Vagina (tissue), 2 donors: Measurements from ENCODE around the gene KLHL29. TPM values are rescaled to one million over a fixed set of nuclear protein-coding genes. Genes with fewer than 3 reads are reported as not detected.

Source experiments
- DNase-seq, 2 donors: peaks; one replicate each; pipeline ENCODE4 v3.0.0-alpha.2; 2017; ENCODE audit errors: extremely low spot score in 2 of 2
- H3K27ac ChIP-seq: fragments of 200-600 bp; sonication (generic); one replicate; pipeline ENCODE4 v1.5.1; 2019
- H3K27me3 ChIP-seq: fragments of 200-600 bp; sonication (generic); one replicate; pipeline ENCODE4 v1.5.1; 2019
- H3K36me3 ChIP-seq, 2 donors: fragments of 200-600 bp; sonication (generic); one replicate each; pipeline ENCODE4 v1.5.1; 2017 to 2019
- H3K4me1 ChIP-seq: fragments of 200-600 bp; sonication (generic); one replicate; pipeline ENCODE4 v1.5.1; 2019
- H3K4me3 ChIP-seq, 2 donors: fragments of 200-600 bp; sonication (generic); 1 replicate in 1 of 2; 2 replicates in 1 of 2; pipeline ENCODE4 v1.5.1; 2016 to 2019
- H3K9me3 ChIP-seq: fragments of 200-600 bp; sonication (generic); one replicate; pipeline ENCODE4 v1.5.1; 2019
- CTCF ChIP-seq, 3 experiments: fragments of 450-650 bp in 2 of 3; fragments of 200-600 bp in 1 of 3; sonication (generic) in 1 of 3; IDR thresholded peaks; one replicate each; pipeline ENCODE4 v1.5.1; 2017 to 2019; ENCODE audit warnings: antibody characterized with exemption in 3 of 3, mild to moderate bottlenecking in 2 of 3, moderate library complexity in 2 of 3
- POLR2A ChIP-seq, 2 donors: fragments of 450-650 bp; IDR thresholded peaks; one replicate each; pipeline ENCODE4 v1.6.1; 2017; ENCODE audit warnings: antibody characterized with exemption in 2 of 2, mild to moderate bottlenecking in 2 of 2, moderate library complexity in 2 of 2
- POLR2AphosphoS5 ChIP-seq, 2 donors: sonication (generic); formaldehyde crosslinking; IDR thresholded peaks; one replicate each; pipeline ENCODE4 v1.9.0; 2017; ENCODE audit warnings: antibody characterized with exemption in 2 of 2, mild to moderate bottlenecking in 2 of 2, low read depth in 1 of 2; ENCODE audit not compliant: insufficient read depth in 1 of 2
- intact Hi-C: fragments of 100-400 bp; cut with DNase I; formaldehyde crosslinking; loops from one replicate; pipeline ENCODE4 v1.15.1; 2023
- total RNA-seq: library from RNA; depleted of rRNA; stranded (reverse); fragments of >200 nt; gene quantifications from one replicate; pipeline ENCODE4 v1.2.3, GENCODE V29; 2016

KLHL29 gene
- total RNA-seq, 1 donor from 2014 or later = 19.4 TPM

GRCh38 chr2:23622966-23623675 lies 238.1 kb downstream of the KLHL29 start:
- no peak for DNase-seq
- H3K27me3 ChIP-seq = no peaks in the 10 kb centered on the region
- H3K9me3 ChIP-seq = no peaks in the 10 kb centered on the region
- H3K4me1 ChIP-seq = peaks cover 39% of the 10 kb centered on the region
- H3K27ac ChIP-seq = no peak overlapping the region
- TF ChIP-seq POLR2AphosphoS5 (IDR thresholded peaks at IDR 0.05; ENCODE audit: insufficient read depth in 1 of 2, low read depth in 1 of 2) (no peak), CTCF (IDR thresholded peaks at IDR 0.05) (no peak), POLR2A (IDR thresholded peaks at IDR 0.05) (no peak)
- H3K36me3 ChIP-seq = no peaks in the 10 kb centered on the region
- no peak overlapping the region for H3K4me3 ChIP-seq
- intact Hi-C loops = no loop called here

GRCh38 chr2:23624378-23624777 lies 239.4 kb downstream of the KLHL29 start:
- H3K4me3 ChIP-seq = no peak overlapping the region
- intact Hi-C loops = no loop called here
- peaks cover 27% of the 10 kb centered on the region for H3K4me1 ChIP-seq
- H3K27ac ChIP-seq = no peak overlapping the region
- TF ChIP-seq CTCF (IDR thresholded peaks at IDR 0.05) (no peak), POLR2A (IDR thresholded peaks at IDR 0.05) (no peak), POLR2AphosphoS5 (IDR thresholded peaks at IDR 0.05; ENCODE audit: insufficient read depth in 1 of 2, low read depth in 1 of 2) (no peak)
- DNase-seq = no peak
- no peaks in the 10 kb centered on the region for H3K9me3 ChIP-seq
- H3K36me3 ChIP-seq = no peaks in the 10 kb centered on the region
- no peaks in the 10 kb centered on the region for H3K27me3 ChIP-seq

GRCh38 chr2:23624915-23625314 lies 239.9 kb downstream of the KLHL29 start:
- DNase-seq = no peak
- H3K27me3 ChIP-seq = no peaks in the 10 kb centered on the region
- TF ChIP-seq POLR2AphosphoS5 (IDR thresholded peaks at IDR 0.05; ENCODE audit: insufficient read depth in 1 of 2, low read depth in 1 of 2) (no peak), POLR2A (IDR thresholded peaks at IDR 0.05) (no peak), CTCF (IDR thresholded peaks at IDR 0.05) (no peak)
- H3K4me1 ChIP-seq = peaks cover 25% of the 10 kb centered on the region
- no peak overlapping the region for H3K4me3 ChIP-seq
- no peak overlapping the region for H3K27ac ChIP-seq
- intact Hi-C loops = no loop called here
- H3K9me3 ChIP-seq = no peaks in the 10 kb centered on the region
- H3K36me3 ChIP-seq = no peaks in the 10 kb centered on the region

- H3K36me3 ChIP-seq = no peaks in the 10 kb centered on the region
- H3K4me1 ChIP-seq = peaks cover 17% of the 10 kb centered on the region
- intact Hi-C loops = no loop called here
- H3K4me3 ChIP-seq = no peak overlapping the region
- H3K27me3 ChIP-seq = no peaks in the 10 kb centered on the region
- TF ChIP-seq POLR2A (IDR thresholded peaks at IDR 0.05) = no peak
- no peak for TF ChIP-seq CTCF (IDR thresholded peaks at IDR 0.05)
- no peak for TF ChIP-seq POLR2AphosphoS5 (IDR thresholded peaks at IDR 0.05; ENCODE audit: insufficient read depth in 1 of 2, low read depth in 1 of 2)
- no peak for DNase-seq
- H3K9me3 ChIP-seq = no peaks in the 10 kb centered on the region
- H3K27ac ChIP-seq = no peak overlapping the region
Measured at GRCh38 chr2:23625726-23626125, 240.7 kb downstream of the KLHL29 start.

- peaks cover 8% of the 10 kb centered on the region for H3K4me1 ChIP-seq
- intact Hi-C loops = no loop called here
- H3K9me3 ChIP-seq = no peaks in the 10 kb centered on the region
- no peak for DNase-seq
- no peaks in the 10 kb centered on the region for H3K36me3 ChIP-seq
- H3K27ac ChIP-seq = no peak overlapping the region
- TF ChIP-seq POLR2A (IDR thresholded peaks at IDR 0.05) (no peak), CTCF (IDR thresholded peaks at IDR 0.05) (no peak), POLR2AphosphoS5 (IDR thresholded peaks at IDR 0.05; ENCODE audit: insufficient read depth in 1 of 2, low read depth in 1 of 2) (no peak)
- H3K27me3 ChIP-seq = no peaks in the 10 kb centered on the region
- no peak overlapping the region for H3K4me3 ChIP-seq
Measured at GRCh38 chr2:23626701-23627230, 241.8 kb downstream of the KLHL29 start.
